Liver (tissue), 9 donors: ENCODE results near the gene FLNA. TPM values are rescaled to one million over a fixed set of nuclear protein-coding genes. Genes with fewer than 3 reads are reported as not detected.

Source experiments
- DNase-seq: peaks from one replicate; pipeline ENCODE4 v3.0.0-alpha.2; 2017; ENCODE audit warnings: low spot score
- H3K27ac ChIP-seq, 2 donors: one replicate each; pipeline ENCODE4 v1.7.0; 2013; ENCODE audit warnings: inconsistent platforms in 2 of 2, low read length in 2 of 2, control low read depth in 1 of 2, low read depth in 1 of 2, mild to moderate bottlenecking in 1 of 2
- H3K27me3 ChIP-seq, 4 donors: one replicate each; pipeline versions ENCODE4 v1.6.1 to v1.7.0; 2013; ENCODE audit warnings: low read length in 3 of 4, inconsistent platforms in 1 of 4, mild to moderate bottlenecking in 1 of 4, moderate library complexity in 1 of 4; ENCODE audit not compliant: control insufficient read depth in 4 of 4, insufficient read depth in 4 of 4
- H3K36me3 ChIP-seq, 4 donors: one replicate each; pipeline versions ENCODE4 v1.6.1 to v1.7.0; 2013; ENCODE audit warnings: low read length in 3 of 4, mild to moderate bottlenecking in 3 of 4, low read depth in 1 of 4, moderate library complexity in 1 of 4; ENCODE audit not compliant: control insufficient read depth in 4 of 4, insufficient read depth in 3 of 4
- H3K4me1 ChIP-seq, 4 donors: one replicate each; pipeline versions ENCODE4 v1.6.1 to v1.7.0; 2013; ENCODE audit warnings: low read length in 3 of 4, mild to moderate bottlenecking in 3 of 4, moderate library complexity in 1 of 4; ENCODE audit not compliant: control insufficient read depth in 4 of 4, insufficient read depth in 4 of 4
- H3K4me3 ChIP-seq, 3 donors: one replicate each; pipeline versions ENCODE4 v1.6.1 to v1.7.0; 2013; ENCODE audit warnings: low read length in 3 of 3, control low read depth in 1 of 3, low read depth in 1 of 3, mild to moderate bottlenecking in 1 of 3
- H3K9ac ChIP-seq, 2 donors: one replicate each; pipeline ENCODE4 v1.7.0; 2013; ENCODE audit warnings: low read length in 2 of 2, mild to moderate bottlenecking in 2 of 2, moderate library complexity in 2 of 2, control low read depth in 1 of 2, low read depth in 1 of 2
- H3K9me3 ChIP-seq, 4 donors: one replicate each; pipeline versions ENCODE4 v1.6.1 to v1.7.0; 2013; ENCODE audit warnings: low read length in 3 of 4; ENCODE audit not compliant: control insufficient read depth in 4 of 4
- EGR1 ChIP-seq, 2 donors: IDR thresholded peaks; 2 replicates each; pipeline ENCODE4 v1.6.1; 2016 to 2018; ENCODE audit warnings: antibody characterized with exemption in 2 of 2, low read depth in 2 of 2
- GABPA ChIP-seq, 2 donors: IDR thresholded peaks in 1 of 2; conservative IDR thresholded peaks in 1 of 2; 2 replicates each; pipeline ENCODE4 v1.6.1; 2016; ENCODE audit warnings: antibody characterized with exemption in 2 of 2, mild to moderate bottlenecking in 1 of 2, moderate library complexity in 1 of 2
- HNF4A ChIP-seq, 2 donors: conservative IDR thresholded peaks; 2 replicates each; pipeline ENCODE4 v1.6.1; 2016; ENCODE audit warnings: antibody characterized with exemption in 2 of 2, mild to moderate bottlenecking in 2 of 2
- HNF4G ChIP-seq: IDR thresholded peaks from 2 replicates; pipeline ENCODE4 v1.6.1; 2016; ENCODE audit warnings: antibody characterized with exemption
- RAD21 ChIP-seq, 2 donors: IDR thresholded peaks; 2 replicates each; pipeline ENCODE4 v1.6.1; 2016; ENCODE audit warnings: antibody characterized with exemption in 2 of 2, mild to moderate bottlenecking in 2 of 2
- RXRA ChIP-seq, 2 donors: IDR thresholded peaks; 2 replicates each; pipeline ENCODE4 v1.6.1; 2017 to 2018; ENCODE audit warnings: antibody characterized with exemption in 2 of 2, mild to moderate bottlenecking in 1 of 2
- TAF1 ChIP-seq: conservative IDR thresholded peaks from 2 replicates; pipeline ENCODE4 v1.6.1; 2016; ENCODE audit warnings: antibody characterized with exemption, mild to moderate bottlenecking
- WGBS: extraction: QIAGEN DNeasy Blood & Tissue Kit; methylation state at CpG from one replicate; pipeline ENCODE4 v1.1.7; 2013; 5-methylcytosine and 5-hydroxymethylcytosine counted together
- polyA plus RNA-seq, 2 donors: library from polyadenylated mRNA; stranded (reverse) in 1 of 2; unstranded in 1 of 2; fragments of 200-250 nt in 1 of 2; fragments of >200 nt in 1 of 2; fragmentation: Nextera tagmentation in 1 of 2; extraction: Ambion mirVana in 1 of 2; gene quantifications; one replicate each; pipeline versions ENCODE4 v1.2.1 to v1.2.3, GENCODE V29; 2013 to 2015
- total RNA-seq, 2 donors: library from RNA; depleted of rRNA; stranded (reverse); fragments of >200 nt; gene quantifications; one replicate each; pipeline ENCODE4 v1.2.3, GENCODE V29; 2014
- TF ChIP-seq, protein P1 (sequence below): IDR thresholded peaks from 2 replicates; pipeline ENCODE4 v1.6.1; 2016; ENCODE audit warnings: antibody characterized with exemption
- TF ChIP-seq, protein P2 (sequence below): IDR thresholded peaks from 2 replicates; pipeline ENCODE4 v1.6.1; 2016; ENCODE audit warnings: antibody characterized with exemption, mild to moderate bottlenecking
- TF ChIP-seq, protein P3 (sequence below): IDR thresholded peaks from 2 replicates; pipeline ENCODE4 v1.6.1; 2016; ENCODE audit warnings: antibody characterized with exemption
- TF ChIP-seq, protein P4 (sequence below): fragments of 150-350 bp; IDR thresholded peaks from 2 replicates; pipeline ENCODE4 v1.5.1; 2017; ENCODE audit warnings: improper control_type of control experiment, low read depth, low read length; ENCODE audit not compliant: missing input control
- donor health status: healthy.
- donor health status: healthy.
- donor health status: healthy.
- donor health status: healthy.
- donor health status: healthy.

Gene FLNA
- total and polyA plus RNA-seq, 4 donors: 23.4 to 152 (median 118) TPM

DNA sequence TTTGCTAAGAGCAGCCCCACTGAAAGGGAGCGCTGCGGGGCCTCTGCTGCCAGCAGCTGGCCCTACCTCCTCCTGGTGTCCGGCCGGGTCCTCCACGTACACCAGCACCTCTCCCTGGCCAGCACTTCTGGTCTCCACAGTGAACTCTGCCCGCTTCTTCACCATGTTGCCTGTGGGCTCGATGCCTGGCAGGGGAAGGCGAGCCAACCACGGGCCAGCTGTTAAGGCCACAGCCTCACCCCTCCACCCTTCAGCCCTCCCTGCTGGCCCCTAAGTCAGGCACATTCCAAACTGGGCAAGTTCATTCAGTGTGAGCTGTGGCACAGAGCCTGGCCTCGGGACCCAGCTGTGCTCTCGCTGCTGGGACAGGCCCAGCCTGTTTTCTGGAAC lies 7.8 kb downstream of the FLNA start:
- no peak overlapping the region for H3K4me3 ChIP-seq
- peak in 1 of 2 donors; percentile 31 for TF ChIP-seq HNF4A (conservative IDR thresholded peaks at IDR 0.05)
- no peak for TF ChIP-seq EGR1 (IDR thresholded peaks at IDR 0.05; ENCODE audit: low read depth in 2 of 2)
- TF ChIP-seq RXRA (IDR thresholded peaks at IDR 0.05): peak in 1 of 2 donors; percentile 34
- TF ChIP-seq, protein P1, sequence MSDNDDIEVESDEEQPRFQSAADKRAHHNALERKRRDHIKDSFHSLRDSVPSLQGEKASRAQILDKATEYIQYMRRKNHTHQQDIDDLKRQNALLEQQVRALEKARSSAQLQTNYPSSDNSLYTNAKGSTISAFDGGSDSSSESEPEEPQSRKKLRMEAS: peak; percentile 14
- TF ChIP-seq TAF1: no peak

DNA sequence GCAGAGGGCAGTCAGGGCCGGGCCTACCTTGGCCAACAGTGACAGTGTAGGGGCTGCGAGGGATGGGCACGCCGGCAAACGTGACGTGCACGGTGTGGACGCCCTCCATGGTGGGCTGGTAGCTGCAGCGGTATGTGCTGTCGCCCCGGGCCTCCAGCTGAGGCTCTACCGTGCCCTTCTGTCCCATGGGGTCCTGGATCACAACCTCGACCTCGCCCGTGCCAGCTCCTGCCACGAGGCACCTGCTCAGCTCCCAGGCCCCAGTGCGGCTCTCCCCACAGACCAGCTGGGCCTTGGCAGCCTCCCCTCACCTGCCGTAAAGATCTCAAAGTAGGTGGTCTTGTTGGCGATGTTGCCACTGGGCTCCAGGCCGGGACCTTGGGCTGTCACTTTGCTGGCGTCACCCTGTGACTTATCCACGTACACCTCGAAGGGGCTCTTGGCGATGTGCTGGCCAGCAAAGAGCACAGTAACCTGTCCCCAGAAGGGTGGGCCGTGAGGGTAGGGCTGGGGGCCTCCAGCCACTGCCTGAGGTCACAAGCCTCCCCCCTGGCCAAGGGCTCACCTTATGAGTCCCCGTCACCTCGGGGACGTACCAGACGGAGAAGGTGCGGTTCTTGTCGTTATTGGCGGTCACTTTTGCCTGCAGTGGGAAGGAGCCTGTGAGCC lies 8.3 kb downstream of the FLNA start:
- H3K4me3 ChIP-seq: no peak overlapping the region
- WGBS: 94% methylated on average over 32 of the region's 32 CpGs
- TF ChIP-seq, protein P2, sequence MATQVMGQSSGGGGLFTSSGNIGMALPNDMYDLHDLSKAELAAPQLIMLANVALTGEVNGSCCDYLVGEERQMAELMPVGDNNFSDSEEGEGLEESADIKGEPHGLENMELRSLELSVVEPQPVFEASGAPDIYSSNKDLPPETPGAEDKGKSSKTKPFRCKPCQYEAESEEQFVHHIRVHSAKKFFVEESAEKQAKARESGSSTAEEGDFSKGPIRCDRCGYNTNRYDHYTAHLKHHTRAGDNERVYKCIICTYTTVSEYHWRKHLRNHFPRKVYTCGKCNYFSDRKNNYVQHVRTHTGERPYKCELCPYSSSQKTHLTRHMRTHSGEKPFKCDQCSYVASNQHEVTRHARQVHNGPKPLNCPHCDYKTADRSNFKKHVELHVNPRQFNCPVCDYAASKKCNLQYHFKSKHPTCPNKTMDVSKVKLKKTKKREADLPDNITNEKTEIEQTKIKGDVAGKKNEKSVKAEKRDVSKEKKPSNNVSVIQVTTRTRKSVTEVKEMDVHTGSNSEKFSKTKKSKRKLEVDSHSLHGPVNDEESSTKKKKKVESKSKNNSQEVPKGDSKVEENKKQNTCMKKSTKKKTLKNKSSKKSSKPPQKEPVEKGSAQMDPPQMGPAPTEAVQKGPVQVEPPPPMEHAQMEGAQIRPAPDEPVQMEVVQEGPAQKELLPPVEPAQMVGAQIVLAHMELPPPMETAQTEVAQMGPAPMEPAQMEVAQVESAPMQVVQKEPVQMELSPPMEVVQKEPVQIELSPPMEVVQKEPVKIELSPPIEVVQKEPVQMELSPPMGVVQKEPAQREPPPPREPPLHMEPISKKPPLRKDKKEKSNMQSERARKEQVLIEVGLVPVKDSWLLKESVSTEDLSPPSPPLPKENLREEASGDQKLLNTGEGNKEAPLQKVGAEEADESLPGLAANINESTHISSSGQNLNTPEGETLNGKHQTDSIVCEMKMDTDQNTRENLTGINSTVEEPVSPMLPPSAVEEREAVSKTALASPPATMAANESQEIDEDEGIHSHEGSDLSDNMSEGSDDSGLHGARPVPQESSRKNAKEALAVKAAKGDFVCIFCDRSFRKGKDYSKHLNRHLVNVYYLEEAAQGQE: no peak
- TF ChIP-seq RAD21 (IDR thresholded peaks at IDR 0.05): no peak
- no peak for TF ChIP-seq GABPA (IDR thresholded peaks at IDR 0.05 in 1 of 2, conservative IDR thresholded peaks at IDR 0.05 in 1 of 2)
- TF ChIP-seq, protein P3, sequence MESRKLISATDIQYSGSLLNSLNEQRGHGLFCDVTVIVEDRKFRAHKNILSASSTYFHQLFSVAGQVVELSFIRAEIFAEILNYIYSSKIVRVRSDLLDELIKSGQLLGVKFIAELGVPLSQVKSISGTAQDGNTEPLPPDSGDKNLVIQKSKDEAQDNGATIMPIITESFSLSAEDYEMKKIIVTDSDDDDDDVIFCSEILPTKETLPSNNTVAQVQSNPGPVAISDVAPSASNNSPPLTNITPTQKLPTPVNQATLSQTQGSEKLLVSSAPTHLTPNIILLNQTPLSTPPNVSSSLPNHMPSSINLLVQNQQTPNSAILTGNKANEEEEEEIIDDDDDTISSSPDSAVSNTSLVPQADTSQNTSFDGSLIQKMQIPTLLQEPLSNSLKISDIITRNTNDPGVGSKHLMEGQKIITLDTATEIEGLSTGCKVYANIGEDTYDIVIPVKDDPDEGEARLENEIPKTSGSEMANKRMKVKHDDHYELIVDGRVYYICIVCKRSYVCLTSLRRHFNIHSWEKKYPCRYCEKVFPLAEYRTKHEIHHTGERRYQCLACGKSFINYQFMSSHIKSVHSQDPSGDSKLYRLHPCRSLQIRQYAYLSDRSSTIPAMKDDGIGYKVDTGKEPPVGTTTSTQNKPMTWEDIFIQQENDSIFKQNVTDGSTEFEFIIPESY: no peak
- TF ChIP-seq EGR1 (IDR thresholded peaks at IDR 0.05; ENCODE audit: low read depth in 2 of 2): no peak
- TF ChIP-seq, protein P1: no peak
- TF ChIP-seq HNF4G: no peak
- TF ChIP-seq, protein P4, sequence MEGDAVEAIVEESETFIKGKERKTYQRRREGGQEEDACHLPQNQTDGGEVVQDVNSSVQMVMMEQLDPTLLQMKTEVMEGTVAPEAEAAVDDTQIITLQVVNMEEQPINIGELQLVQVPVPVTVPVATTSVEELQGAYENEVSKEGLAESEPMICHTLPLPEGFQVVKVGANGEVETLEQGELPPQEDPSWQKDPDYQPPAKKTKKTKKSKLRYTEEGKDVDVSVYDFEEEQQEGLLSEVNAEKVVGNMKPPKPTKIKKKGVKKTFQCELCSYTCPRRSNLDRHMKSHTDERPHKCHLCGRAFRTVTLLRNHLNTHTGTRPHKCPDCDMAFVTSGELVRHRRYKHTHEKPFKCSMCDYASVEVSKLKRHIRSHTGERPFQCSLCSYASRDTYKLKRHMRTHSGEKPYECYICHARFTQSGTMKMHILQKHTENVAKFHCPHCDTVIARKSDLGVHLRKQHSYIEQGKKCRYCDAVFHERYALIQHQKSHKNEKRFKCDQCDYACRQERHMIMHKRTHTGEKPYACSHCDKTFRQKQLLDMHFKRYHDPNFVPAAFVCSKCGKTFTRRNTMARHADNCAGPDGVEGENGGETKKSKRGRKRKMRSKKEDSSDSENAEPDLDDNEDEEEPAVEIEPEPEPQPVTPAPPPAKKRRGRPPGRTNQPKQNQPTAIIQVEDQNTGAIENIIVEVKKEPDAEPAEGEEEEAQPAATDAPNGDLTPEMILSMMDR: no peak
- H3K27me3 ChIP-seq: no peaks in the 10 kb centered on the region
- DNase-seq: no peak
- H3K9me3 ChIP-seq: no peaks in the 10 kb centered on the region
- peaks cover 3 to 24% (median 9%) of the 10 kb centered on the region in 4 donors for H3K4me1 ChIP-seq
- no peak overlapping the region for H3K27ac ChIP-seq
- H3K9ac ChIP-seq: no peak overlapping the region
- peaks cover 0 to 2% (median 0%) of the 10 kb centered on the region in 4 donors for H3K36me3 ChIP-seq

More for the DNA sequence above, 7.8 kb downstream of the FLNA start:
- DNase-seq: no peak
- Histone ChIP-seq H3K27ac (no peak overlapping the region), H3K4me1 (peaks cover 3 to 24% (median 9%) of the 10 kb centered on the region in 4 donors), H3K36me3 (peaks cover 0 to 2% (median 0%) of the 10 kb centered on the region in 4 donors), H3K9ac (no peak overlapping the region), H3K27me3 (no peaks in the 10 kb centered on the region), H3K9me3 (no peaks in the 10 kb centered on the region)
- WGBS: 50% methylated on average over 11 of the region's 11 CpGs
